HG02885 (cell line): ENCODE measurements around the gene RPS19BP1.

Source experiments
- ATAC-seq: cut with Tn5 transposase; IDR thresholded peaks from one replicate; pipeline ENCODE4 v1.9.1; 2021; ENCODE audit warnings: mild to moderate bottlenecking; ENCODE audit not compliant: unreplicated experiment, poor library complexity

RPS19BP1 gene

DNA sequence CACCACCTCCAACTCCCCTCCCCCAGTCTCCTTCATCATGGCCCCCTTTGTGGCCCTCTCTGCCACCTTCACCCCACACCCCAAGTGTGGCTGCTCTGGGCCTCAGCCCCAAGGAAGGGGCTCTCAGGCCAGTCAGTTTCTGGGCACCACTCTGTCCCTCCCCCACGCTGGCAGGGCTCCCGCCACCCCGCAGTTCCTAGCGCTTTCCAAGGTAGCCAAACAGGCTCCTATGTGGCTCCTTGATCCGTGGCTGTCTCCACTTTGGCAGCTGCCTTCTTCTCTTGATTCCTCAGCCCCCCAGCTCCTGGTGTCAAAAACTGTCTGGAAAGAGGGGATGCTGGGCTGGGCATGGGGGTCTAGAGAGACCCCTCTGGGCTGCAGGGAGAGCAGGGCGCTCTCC is 27.6 kb upstream of the RPS19BP1 start:
- ATAC-seq = no peak

DNA sequence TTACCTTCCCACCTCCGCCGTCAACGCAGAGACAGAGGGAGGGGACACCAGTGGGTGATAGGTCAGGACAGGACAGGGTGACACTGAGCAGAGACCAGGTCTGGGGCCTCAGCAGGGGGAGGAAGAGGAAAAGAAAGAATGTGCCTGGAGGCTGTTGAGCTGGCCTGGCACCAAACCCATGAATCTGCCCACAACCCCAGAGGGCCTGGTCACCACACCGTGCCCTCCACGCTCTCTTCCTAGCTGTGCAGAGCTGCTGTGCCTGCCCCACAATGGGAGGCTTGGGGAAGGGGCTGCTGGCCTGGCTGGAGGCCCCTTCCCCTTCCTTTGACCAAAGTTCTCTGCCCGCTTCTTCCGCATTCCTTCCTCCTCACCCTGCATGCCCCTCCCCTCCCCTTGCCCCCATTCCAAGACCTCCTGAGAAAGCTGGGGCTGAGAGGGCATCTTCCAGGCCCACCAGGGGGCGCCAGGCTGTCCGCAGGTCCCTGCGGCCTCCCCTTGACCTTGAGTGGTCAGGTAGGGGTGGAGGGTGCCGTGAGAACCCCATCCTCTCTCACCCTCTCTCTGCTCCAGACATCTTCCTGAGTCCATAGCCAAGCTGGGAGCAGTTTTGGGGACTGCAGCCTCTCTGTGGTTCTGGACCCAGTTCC is 27.0 kb upstream of the RPS19BP1 start:
- ATAC-seq = no peak

DNA sequence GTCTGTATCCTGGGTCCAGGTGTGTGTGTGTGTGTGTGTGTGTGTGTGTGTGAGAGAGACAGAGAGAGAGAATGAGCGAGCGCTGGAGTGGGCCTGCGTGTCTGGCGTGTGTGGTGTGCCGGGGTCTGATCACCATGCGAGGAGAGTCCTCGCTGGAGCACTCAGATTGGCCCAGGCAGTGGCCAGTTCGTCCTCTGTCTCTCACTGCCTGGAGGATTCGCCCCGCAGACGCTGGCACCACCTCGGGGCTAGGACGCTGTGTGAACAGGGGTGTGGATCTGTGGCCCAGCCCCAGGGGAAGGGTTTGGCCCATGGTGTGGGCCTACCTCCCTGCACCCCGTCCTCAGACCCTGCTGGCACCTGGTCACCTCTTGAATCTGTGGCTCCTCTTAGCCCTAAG is 26.4 kb upstream of the RPS19BP1 start:
- no peak for ATAC-seq

DNA sequence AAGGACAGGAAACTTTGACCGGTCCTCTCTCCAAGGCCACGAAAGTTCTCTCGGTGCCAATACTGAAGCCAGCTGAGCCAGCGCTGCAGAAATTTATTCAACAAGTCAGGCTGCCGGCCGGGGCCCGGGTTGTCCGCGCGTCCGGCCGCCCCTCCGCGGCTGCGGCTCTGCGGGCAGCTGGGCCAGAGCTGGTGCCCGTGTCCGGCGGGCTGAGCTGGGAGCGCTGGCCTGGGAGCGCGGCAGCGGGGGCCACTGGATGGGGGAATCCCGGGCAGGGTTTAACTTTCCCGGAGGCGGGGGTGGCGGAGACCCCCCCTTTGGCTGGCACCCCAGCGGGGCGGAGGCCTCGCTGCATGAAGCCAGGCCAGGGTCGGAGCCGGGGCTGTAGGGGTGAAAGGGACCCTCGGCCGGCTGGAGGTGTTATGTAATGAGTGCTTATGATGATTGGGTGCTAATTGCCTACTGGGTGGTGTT is 25.7 kb upstream of the RPS19BP1 start:
- ATAC-seq = no peak

DNA sequence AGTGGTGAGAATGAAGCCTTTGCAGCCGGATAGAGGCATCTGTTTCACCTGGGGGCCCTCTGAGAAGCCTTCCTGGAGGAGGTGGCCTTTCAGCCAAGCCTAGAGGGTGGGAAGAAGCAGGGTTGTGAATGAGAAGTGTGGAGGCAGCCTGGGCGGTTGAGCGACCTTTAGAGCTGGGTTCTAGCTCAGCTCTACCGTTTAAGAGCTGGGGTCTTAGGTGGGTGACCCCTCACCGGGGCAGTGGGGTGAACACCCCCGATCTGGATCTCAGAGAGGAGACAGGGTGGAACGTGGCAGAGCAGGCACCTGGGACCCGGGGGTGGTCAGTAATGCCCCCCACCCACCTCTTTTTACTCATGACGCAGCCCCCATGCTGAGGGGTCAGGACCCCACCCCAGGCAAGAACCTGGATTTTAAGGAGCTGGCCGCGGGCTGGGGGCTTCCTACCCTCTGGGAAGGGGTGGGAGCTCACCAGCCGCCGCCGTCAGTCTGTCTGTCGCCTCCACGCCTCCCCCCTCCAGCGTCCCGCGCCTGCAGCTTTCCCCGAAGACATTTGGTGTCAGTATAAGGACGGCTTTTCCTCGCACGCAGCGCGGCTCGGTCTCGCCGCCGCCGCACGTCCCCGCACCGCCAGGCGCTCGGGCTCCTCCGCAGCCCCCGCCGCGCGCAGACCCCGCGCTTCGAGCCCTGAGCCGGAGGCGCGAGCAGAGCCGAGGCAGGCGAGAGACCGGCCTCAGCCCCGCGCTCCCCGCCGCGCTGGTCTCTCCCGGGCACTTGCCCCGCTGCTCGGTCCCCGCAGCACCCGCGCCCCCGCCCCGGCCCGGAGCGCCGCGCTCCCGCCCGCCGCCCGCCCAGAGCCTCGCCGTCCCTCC is 24.7 kb upstream of the RPS19BP1 start:
- no peak for ATAC-seq

DNA sequence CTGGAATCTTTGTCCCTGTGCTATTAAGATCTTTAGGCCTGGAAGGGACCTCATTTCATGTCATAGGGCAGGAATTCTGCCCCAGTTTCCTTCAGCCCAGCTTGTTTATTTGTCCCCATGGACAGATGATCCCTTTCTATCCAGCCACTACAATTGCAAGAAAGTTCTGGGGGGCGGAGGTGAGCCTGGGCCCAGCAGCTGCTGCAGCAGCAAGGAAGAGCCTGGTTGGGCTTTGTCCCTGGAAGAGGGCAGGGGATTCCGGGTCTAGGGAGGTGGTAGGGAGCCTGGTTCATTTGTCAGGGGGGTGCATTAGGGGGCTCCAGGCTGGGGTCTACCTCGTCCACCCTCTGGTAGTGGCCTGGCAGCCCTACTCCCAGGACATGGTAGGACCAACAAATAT is 21.6 kb upstream of the RPS19BP1 start:
- ATAC-seq = no peak

DNA sequence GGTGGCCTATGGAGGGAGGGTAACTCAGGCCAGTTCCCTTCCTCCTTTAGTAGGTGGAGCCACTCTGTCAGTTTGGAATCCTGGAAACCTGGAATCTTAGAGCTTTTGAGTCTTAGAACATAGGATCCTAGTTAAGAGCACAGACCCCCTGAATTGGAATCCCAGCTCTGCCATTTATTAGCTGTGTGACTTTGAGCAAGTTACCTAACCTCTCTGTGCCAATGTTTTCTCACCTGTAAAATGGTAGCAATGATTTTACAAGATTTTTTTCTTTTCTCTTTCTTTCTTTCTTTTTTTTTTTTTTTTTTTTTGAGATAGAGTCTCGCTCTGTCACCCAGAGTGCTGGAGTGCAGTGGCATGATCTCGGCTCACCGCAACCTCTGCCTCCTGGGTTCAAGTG is 20.9 kb upstream of the RPS19BP1 start:
- ATAC-seq = no peak

DNA sequence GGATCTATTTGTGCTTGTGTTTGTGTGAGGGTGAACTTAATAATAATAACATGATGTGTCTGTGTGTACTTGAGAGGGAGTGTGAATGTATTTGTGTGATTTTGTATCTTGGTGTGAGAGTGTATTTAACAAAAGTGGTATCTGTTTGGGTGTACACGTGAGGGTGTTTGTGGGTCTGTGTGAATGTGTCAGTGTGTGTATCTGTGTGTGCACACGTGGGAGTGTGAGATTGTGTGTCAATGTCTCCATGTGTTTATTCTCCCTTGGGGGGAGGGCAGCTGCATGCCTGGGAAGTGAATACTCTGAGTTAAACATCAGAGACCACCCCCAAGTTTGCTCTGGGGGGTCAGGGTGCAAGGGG is 15.0 kb upstream of the RPS19BP1 start:
- ATAC-seq = no peak

DNA sequence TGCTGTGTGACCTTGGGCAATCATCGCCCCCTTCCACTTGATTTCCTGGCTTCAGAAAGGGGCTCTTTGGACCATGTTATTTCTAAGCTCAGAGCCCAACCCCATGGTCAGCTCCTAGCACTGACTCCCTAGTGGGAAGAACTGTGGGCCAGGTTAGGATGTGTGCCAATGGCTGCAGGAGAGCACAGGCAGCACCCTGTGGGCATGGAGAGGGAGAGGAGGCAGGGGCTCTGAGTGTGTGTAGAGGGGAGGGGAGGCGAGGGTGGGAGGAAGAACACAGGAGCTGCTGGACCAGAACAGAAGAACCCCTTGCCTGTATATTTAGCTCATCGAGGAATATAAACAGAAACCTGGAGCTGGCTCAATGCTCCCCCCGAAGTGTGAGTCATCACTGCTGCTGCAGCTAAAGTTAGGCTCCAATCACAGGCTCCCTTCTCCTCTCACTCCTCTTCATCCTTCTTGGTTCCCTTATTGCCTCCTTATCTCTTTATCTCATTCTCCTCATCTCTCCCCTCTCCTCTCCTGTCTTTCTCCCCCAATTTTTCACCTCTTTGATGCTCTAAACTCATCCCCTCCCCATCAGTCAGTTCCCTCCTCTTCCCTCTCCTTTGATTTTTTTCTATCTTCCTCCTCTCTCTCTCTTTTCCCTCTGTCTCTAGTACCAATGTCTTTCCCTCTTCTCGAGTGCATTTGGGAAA is 14.5 kb upstream of the RPS19BP1 start:
- no peak for ATAC-seq

DNA sequence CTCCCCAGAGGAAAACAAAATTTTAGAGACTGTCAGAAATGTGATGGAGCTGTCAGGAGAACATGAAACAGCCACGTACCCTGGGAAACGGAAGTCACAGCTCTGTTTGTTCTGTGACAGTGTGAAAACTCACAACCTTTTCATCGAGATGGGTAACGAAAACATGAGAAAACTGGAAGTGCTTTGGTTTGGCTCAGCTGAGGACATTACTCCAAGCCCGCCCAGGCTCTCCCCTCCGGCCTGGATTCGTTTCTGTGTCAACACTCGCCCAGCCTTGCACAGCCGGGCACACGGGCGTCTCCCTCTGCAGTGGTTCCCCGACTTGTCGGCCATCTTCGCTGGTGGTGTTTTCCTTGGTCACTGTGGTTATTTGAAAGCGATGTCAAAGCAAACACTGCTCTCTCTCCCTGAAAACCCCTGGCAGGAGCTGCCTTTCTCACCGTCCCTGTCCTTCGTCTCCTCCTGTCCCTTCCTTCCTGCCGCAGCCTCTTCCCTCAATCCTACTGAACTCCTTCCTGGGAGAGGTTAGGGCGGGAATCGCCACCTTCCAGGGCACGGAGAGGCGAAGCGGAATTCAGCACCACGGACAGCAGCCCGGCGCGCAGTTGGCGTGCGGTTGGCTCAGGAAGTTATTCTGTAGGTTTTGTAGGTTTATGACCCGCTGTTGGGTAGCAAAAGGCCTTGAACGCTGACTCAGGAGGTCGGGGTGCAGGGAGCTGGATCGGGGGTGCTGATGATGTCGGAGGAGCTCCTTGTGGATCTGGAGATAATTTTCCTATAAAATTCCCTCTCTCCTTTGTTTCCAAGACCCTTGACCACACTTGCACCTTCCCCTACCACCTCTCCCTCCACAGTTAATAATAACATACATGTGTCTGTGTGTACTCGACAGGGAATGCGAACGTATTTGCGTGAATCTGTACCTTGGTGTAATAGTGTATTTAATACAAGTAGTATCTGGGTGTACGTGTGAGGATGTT is 13.1 kb upstream of the RPS19BP1 start:
- ATAC-seq = no peak

DNA sequence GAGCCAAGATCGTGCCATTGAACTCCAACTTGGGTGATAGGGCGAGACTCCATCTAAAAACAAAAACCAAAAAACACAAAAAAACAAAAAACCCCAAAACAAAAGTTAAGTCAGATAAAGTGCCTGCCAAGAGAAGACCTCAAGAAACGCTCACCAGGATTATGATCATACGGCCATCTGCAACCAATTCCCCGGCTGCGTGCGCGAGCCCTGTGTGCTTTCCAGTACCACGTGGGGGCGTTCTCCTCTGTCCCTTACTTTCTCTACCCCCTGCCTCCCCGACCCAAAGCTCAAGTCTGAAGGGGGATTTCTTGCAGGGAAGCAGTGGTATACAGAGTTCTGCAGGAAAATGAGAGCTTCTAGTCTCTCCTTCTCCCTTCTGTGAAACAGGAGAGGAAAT is 10.5 kb upstream of the RPS19BP1 start:
- no peak for ATAC-seq

DNA sequence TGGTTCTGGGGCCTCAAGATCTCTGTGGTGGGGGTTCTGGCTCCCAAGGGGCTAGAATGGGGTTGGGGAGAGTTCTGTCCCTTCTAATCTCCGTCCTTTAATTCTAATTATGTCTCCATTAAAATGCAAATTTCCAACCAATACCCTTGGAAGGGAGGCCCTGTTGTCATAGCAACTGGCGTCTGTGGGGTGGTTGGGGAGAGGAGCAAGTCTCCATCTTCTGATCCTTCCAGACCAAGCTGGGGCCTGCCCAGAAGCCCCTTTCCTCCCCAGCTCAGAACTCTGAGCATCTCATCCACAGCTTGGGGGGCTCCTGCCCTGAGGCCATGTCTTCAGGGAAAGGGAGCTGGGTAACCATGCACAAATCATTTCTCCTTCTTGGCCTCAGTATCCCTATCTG is 5.4 kb upstream of the RPS19BP1 start:
- no peak for ATAC-seq

DNA sequence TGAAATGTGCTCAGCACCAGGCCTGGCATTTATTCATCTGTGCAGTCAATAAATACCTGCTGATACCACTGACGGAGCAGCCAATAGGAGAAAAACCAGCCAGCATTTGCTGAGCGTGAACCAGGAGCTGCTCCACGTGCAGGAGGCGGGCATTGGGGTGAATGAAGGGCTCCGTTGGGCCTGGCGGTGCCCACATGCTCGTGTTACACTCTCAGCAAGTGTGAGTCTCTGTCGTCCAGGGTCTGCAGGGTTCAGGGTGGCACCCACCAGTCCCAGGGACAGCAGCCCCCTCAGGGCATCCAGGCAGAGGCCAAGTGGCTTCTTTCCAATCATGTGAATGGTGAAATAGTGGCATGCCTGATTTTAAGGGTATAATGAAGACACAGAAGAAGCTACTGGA is 4.2 kb upstream of the RPS19BP1 start:
- ATAC-seq = no peak

DNA sequence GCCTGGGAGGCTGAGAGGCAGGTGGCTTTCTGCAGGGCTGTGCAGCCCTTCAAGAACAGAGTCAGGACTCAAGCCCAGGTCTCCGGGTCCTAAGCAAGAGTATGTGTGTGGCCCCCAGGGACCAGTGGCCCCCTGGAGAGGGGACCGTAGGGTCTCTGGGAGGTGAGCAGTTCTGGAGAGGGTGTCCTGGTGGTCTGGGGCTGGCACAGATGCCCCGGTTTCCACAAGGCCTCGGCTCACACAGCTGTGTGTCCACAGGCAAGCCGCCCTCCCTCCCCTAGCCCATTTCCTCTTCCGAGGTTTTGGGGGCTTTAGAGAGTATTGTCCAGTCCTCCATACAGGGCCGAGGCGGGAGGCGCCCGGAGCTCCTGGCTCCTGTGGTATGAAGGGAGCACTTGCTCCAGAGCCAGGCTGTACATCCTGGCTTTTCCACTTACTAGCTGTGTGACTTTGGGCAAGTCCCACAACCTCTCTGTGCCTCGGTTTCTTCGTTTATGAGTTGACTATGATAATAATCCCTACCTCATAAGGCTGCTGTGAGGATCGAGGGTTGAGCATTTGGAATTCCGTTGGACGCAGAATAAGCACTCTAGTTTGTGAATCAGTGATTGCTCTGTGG is 3.4 kb upstream of the RPS19BP1 start:
- no peak for ATAC-seq

DNA sequence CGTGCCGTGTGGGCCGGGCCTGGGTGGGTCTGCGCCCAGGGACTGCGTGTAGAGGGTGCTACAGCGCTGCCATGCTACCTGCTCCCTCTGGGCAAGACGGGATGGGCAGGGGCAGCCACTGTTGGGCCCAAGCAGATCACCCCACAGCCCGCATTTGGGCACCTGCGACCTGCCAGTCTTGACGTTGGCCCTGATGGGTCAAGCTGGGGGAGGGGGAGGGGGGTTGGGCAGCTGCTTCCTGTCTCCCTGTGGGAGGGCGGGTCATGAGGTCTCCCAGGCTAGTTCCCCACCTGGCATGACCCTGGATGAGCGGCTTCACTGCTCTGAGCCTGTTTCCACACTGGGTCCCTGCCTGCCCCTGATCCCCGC is 2.8 kb upstream of the RPS19BP1 start:
- ATAC-seq = no peak

DNA sequence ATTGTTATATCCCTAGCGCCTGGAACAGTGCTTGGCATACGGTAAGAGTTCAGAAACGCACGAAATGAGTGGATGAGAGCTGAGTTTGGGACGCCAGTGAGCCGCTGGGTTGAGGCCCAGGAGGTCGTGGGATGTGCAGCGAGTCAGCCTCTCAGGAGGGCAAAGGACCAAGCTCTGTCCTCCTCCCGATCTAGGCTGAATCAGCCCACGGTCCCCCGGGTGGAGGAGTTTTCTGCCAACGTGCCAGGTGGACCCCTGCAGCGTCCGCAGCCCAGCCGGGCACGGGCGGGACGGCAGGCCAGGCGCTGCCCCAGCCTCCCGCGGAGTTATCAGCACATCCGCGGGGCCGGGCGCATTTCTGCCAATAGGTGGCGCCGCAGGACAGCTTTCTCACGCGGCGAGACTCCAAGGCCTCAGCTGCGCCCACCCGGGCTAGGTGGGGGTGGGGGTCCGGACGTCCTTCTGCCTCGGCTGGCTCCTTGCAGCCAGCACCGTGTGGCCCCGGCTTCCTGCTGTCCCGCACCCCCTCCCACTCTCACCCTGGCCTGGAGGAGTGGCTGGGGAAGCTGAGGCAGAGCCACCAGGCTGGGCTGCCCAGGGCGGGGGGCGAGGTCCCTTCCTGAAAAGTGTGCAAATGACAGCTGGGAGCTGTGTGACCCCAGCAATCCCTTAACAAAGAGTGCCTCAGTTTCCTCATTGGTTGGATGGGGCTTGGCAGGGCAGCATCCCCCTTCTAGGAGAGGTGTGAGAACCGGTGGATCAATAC is 2.2 kb upstream of the RPS19BP1 start:
- no peak for ATAC-seq

DNA sequence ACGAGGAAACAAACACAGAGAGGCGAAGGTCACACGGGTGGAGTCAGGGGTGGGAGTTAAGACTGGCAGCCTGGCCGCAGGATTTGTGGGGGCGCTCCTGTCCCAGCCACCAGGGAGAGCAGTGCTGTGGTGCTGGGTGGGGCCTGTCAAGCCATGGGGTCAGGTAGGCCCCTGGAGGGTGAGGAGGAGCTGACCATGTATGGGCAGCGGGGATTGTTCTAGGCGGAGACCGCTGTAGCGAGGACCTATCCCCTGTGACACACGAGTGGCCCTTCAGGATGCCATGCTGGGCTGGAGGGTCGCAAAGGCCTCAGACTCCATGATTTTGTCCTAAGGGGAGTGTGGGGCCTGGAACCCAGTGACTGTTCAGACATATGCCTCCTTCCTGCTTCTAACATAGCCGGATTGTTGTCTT is 1.6 kb upstream of the RPS19BP1 start:
- ATAC-seq = no peak

DNA sequence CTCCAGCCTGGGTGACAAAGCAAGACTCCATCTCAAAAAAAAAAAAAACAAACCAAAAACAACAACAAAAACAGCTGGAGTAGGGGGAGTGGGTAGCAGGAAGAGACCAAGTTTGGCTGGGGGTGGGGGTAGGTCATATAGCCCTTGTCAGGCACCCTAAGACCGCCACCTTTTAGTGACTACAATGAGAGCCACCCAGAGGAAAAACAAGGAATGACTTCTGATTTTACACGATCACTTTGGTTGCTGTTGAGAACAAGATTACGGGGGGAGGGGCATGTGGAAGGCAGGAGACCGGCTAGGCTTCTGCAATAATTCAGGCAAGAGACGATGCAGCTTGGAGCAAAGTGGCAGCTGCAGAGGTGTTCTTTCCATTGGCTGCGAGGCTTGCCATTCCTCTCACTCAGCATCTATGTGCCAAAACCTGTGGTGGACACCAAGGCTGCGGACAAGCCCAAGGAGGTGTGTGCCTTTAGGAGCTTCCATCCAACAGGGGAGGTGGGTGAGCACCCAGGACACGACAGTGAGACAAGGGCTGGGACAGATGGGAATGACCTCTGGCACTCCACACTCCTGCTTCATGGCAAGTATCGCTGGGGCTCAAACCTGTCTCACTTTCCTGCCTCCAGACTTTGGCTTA is 1.7 kb downstream of the RPS19BP1 start:
- no peak for ATAC-seq

DNA sequence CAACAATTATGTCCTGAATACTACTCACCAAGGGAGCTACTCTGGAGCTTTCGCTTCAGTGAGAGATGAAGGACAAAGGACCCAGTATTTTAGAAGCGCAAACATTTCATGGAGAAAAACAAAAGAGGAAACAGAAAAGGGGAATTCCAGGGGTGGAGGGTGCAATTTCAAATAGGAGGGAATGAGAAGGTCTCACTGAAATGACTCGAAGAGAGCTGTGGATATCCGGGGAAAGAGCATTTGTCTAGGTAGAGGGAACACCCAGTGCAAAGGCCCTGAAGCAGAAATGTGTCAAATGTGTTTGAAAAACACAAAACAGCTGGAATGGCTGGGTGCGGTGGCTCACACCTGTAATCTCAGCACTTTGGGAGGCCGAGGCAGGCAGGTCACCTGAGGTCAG is 2.4 kb downstream of the RPS19BP1 start:
- no peak for ATAC-seq
